Activated CD4-positive, alpha-beta T cell treated with anti-CD3 and anti-CD28 coated beads, Interleukin-2, amount 50 U/mL, for 16 hours (primary cell): ENCODE results near the gene MUC13.
"Not testable (repeated sequence)": the region's sequence is repeated elsewhere in the genome, so short reads cannot be mapped to it uniquely, and the experiment has no call there.

Experiments used
- DNase-seq: peaks from one replicate; pipeline ENCODE4 v3.0.0-alpha.2; 2020

The MUC13 gene

GRCh38 chr3:124934577-124934976 is at the start of gene MUC13:
Gene MUC13, minus strand, starts transcription at chr3:124934751. Its CDS starts 39 bp downstream, at chr3:124934712.
- no peak for DNase-seq

GRCh38 chr3:124982855-124983254 is 48.3 kb upstream of the MUC13 start:
- DNase-seq, result no peak

- no peak for DNase-seq
These were observed 46.9 kb upstream of the MUC13 start for GRCh38 chr3:124981472-124981871.

- DNase-seq, result no peak
These were observed 44.1 kb upstream of the MUC13 start for GRCh38 chr3:124978627-124979026.

- no peak for DNase-seq
These were observed 41.8 kb upstream of the MUC13 start for GRCh38 chr3:124976383-124976782.

GRCh38 chr3:124974691-124975090 is 40.1 kb upstream of the MUC13 start:
- no peak for DNase-seq

GRCh38 chr3:124973290-124973689 is 38.7 kb upstream of the MUC13 start:
- DNase-seq, result no peak

GRCh38 chr3:124972457-124972856 is 37.9 kb upstream of the MUC13 start:
- DNase-seq, result no peak

- DNase-seq, result no peak
These were observed 35.6 kb upstream of the MUC13 start for GRCh38 chr3:124969963-124970722.

GRCh38 chr3:124969190-124969589 is 34.6 kb upstream of the MUC13 start:
- peak; percentile 16 for DNase-seq

GRCh38 chr3:124967964-124968363 is 33.4 kb upstream of the MUC13 start:
- no peak for DNase-seq

- no peak for DNase-seq
These were observed 32.2 kb upstream of the MUC13 start for GRCh38 chr3:124966521-124967445.

- no peak for DNase-seq
These were observed 30.9 kb upstream of the MUC13 start for GRCh38 chr3:124965413-124965812.

- DNase-seq, result no peak
These were observed 29.8 kb upstream of the MUC13 start for GRCh38 chr3:124964387-124964786.

- no peak for DNase-seq
These were observed 29.2 kb upstream of the MUC13 start for GRCh38 chr3:124963755-124964154.

GRCh38 chr3:124962403-124962940 is 27.9 kb upstream of the MUC13 start:
- DNase-seq, result no peak

GRCh38 chr3:124960698-124961097 is 26.1 kb upstream of the MUC13 start:
- no peak for DNase-seq

GRCh38 chr3:124960105-124960504 is 25.6 kb upstream of the MUC13 start:
- DNase-seq, result no peak

- not testable (repeated sequence) for DNase-seq
These were observed 23.4 kb upstream of the MUC13 start for GRCh38 chr3:124957951-124958350.

- no peak for DNase-seq
These were observed 17.8 kb upstream of the MUC13 start for GRCh38 chr3:124952282-124952855.

GRCh38 chr3:124951511-124952281 is 17.1 kb upstream of the MUC13 start:
- DNase-seq, result no peak

- no peak for DNase-seq
These were observed 15.5 kb upstream of the MUC13 start for GRCh38 chr3:124950026-124950425.

GRCh38 chr3:124942613-124943012 is 8.1 kb upstream of the MUC13 start:
- no peak for DNase-seq
